ENCODE measurements around the gene TMEM236.

TMEM236 gene

GRCh38 chr10:17788646-17789045 is 36.6 kb downstream of the TMEM236 start:
- DNase-seq = no peak

- no peak for DNase-seq
Observed at GRCh38 chr10:17789396-17789795, 37.4 kb downstream of the TMEM236 start.

- DNase-seq = peak; percentile 53
Observed at GRCh38 chr10:17790651-17791050, 38.6 kb downstream of the TMEM236 start.

- no peak for DNase-seq
Observed at GRCh38 chr10:17792991-17793390, 41.0 kb downstream of the TMEM236 start.

GRCh38 chr10:17793823-17794644 is 42.0 kb downstream of the TMEM236 start:
- no peak for DNase-seq

- no peak for DNase-seq
Observed at GRCh38 chr10:17795083-17795482, 43.1 kb downstream of the TMEM236 start.

GRCh38 chr10:17795813-17796594 is 44.0 kb downstream of the TMEM236 start:
- DNase-seq = no peak

- DNase-seq = no peak
Observed at GRCh38 chr10:17801507-17801906, 49.5 kb downstream of the TMEM236 start.

- no peak for DNase-seq
Observed at GRCh38 chr10:17802350-17802749, 50.3 kb downstream of the TMEM236 start.

GRCh38 chr10:17802976-17803375 is 51.0 kb downstream of the TMEM236 start:
- DNase-seq = peak; percentile 54

GRCh38 chr10:17805330-17805729 is 53.3 kb downstream of the TMEM236 start:
- DNase-seq = no peak

- DNase-seq = no peak
Observed at GRCh38 chr10:17805921-17806577, 54.0 kb downstream of the TMEM236 start.

- peak; percentile 54 for DNase-seq
Observed at GRCh38 chr10:17808971-17809841, 57.2 kb downstream of the TMEM236 start, which contains the start of gene MRC1. Gene MRC1, plus strand, starts transcription at chr10:17809348. Its CDS starts 118 bp downstream, at chr10:17809466.

GRCh38 chr10:17811146-17811865 is 59.3 kb downstream of the TMEM236 start:
- peak; percentile 68 for DNase-seq

GRCh38 chr10:17814973-17815372 is 63.0 kb downstream of the TMEM236 start:
- peak; percentile 48 for DNase-seq

- DNase-seq = peak; percentile 40
Observed at GRCh38 chr10:17816199-17816598, 64.2 kb downstream of the TMEM236 start.

- DNase-seq = no peak
Observed at GRCh38 chr10:17817316-17817715, 65.3 kb downstream of the TMEM236 start.

- no peak for DNase-seq
Observed at GRCh38 chr10:17817790-17818189, 65.8 kb downstream of the TMEM236 start.

- DNase-seq = peak; percentile 34
Observed at GRCh38 chr10:17819836-17820235, 67.8 kb downstream of the TMEM236 start.

GRCh38 chr10:17820943-17821342 is 68.9 kb downstream of the TMEM236 start:
- no peak for DNase-seq

- peak; percentile 38 for DNase-seq
Observed at GRCh38 chr10:17821893-17822292, 69.9 kb downstream of the TMEM236 start.

- peak; percentile 74 for DNase-seq
Observed at GRCh38 chr10:17831341-17831740, 79.3 kb downstream of the TMEM236 start.
